Ureter (tissue), 1 donor: ENCODE measurements around the gene C2orf76. TPM values are rescaled to one million over a fixed set of nuclear protein-coding genes. Genes with fewer than 3 reads are reported as not detected.

Experiments
- DNase-seq: peaks from one replicate; pipeline ENCODE4 v3.0.0-alpha.2; 2020; ENCODE audit warnings: low spot score
- total RNA-seq: library from RNA; stranded (reverse); gene quantifications from one replicate; pipeline ENCODE4 v1.2.4, GENCODE V29; 2023
- donor health status: DM: yes; HTN: yes; CAD: no.

The C2orf76 gene
- total RNA-seq, 1 donor from 2014 or later = 14.3 TPM

GRCh38 chr2:119338272-119338671 lies 28.4 kb downstream of the C2orf76 start:
- no peak for DNase-seq

DNA sequence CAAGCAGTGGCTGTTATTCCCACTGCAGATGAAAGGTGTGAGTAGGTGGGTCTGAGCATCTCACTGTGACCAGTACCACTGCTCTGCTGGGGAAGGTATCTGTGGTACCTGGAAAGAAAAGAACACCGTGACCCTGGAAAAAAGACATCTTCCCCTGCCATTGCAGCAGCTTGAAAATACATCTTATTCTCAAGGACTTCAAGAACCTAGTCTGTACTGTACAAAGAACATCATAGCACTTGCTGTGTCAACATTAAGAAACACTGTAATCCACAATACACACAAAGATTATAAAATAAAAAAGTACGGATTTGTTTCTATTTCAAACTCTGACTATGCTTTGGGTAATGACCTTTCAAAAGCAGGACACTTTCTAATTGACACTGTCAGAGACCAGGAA lies 28.9 kb downstream of the C2orf76 start:
- no peak for DNase-seq

DNA sequence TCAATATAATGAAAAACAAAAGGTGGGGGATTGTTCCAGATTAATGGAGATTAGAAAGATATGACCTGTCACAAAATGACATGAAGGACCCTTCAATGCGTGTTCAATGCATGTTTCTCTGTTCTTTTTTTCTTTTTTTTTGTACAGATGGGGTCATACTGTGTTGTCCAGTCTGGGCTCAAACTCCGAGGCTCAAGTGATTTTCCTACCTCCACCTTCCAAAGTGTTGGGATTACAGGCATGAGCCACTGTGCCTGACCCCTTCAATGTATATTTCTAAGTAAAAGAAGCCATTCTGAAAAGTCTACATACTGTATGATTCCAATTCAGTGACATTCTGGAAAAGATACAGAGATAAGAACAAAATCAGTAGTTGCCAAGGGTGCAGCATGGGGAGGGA lies 32.8 kb downstream of the C2orf76 start:
- no peak for DNase-seq

- no peak for DNase-seq
Measured at GRCh38 chr2:119333360-119333759, 33.3 kb downstream of the C2orf76 start.

DNA sequence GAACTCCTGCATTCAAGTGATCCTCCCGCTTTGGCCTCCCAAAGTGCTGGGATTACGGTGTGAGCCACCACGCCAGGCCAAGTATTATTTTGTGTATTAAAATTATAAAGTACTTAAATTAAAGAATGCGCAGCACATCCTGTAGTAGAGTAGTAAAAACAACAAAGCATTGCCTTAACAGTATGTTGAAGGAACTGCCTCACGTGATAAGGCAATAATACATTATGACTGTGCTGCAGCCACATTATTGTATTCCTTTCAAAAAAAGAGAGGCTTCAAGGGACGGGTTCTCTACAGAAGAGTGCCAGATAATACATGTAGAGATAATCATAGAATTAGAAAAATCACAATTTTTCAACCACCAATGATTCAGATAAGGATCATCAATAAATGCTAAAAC lies 33.7 kb downstream of the C2orf76 start:
- no peak for DNase-seq

- no peak for DNase-seq
Measured at GRCh38 chr2:119327431-119327830, 39.2 kb downstream of the C2orf76 start.

GRCh38 chr2:119326938-119327337 lies 39.7 kb downstream of the C2orf76 start:
- no peak for DNase-seq

DNA sequence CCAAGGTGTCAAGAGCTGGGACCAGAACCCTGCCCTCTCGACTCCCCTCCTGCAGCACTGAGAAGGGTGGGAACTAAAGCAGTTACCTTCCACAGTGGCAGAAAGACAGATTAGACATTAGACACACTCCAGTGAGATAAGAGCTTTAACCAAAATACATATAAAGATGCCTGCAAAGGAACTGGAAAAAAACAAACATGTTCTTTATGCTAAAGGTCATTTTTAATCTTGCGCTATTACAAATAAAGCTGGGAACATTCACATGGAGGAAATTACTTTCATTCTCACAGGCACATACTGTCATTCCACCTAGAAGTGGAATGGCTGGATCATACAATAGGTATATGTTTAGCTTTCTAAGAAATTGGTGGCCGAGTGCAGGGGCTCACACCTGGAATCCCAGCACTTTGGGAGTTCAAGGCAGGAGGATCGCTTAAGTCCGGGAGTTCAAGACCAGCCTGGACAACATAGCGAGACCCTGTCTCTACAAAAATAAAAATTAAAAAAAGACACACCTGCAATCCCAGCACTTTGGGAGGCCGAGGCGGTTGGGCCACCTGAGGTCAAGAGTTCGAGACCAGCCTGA lies 41.9 kb downstream of the C2orf76 start:
- DNase-seq = no peak

GRCh38 chr2:119323459-119323858 lies 43.2 kb downstream of the C2orf76 start:
- no peak for DNase-seq

DNA sequence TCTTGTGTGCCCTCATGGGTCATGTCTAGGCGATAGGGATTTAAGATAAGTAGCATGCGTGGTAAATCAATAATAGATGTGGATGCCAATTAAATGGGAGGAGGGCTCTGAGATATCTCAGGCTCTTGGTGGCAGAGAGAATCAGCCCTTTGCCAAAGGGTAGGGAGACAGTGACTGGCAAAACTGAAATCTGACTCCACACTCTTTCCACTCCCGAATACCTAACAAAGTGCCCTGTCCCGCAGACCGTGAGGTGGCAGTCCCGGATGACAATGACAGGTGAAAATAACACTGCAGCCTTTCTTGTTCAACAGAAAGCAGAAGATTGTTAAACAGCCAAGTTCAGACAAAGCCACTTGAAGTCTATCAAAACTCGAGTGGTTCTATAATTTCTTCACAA lies 47.0 kb downstream of the C2orf76 start:
- DNase-seq = no peak

DNA sequence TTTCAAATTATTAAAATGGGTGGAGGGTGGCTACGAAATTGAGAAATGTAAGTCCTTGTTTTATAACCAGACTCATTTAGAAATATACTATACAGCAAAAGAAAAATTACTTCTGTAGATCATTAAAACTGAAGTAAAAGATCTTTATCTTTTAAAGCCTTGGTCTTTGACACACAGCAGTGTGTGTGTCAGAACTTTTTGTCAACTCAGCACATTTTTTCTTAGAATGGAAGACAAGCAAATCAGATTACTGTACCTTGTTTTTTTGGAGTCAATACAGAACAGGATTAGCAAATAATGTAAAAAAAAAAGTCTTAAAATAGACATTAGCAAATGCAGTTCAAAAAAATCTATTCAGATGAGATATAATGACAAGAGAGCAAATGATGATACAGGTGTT lies 49.1 kb downstream of the C2orf76 start:
- no peak for DNase-seq

- no peak for DNase-seq
Measured at GRCh38 chr2:119316066-119316465, 50.6 kb downstream of the C2orf76 start.

DNA sequence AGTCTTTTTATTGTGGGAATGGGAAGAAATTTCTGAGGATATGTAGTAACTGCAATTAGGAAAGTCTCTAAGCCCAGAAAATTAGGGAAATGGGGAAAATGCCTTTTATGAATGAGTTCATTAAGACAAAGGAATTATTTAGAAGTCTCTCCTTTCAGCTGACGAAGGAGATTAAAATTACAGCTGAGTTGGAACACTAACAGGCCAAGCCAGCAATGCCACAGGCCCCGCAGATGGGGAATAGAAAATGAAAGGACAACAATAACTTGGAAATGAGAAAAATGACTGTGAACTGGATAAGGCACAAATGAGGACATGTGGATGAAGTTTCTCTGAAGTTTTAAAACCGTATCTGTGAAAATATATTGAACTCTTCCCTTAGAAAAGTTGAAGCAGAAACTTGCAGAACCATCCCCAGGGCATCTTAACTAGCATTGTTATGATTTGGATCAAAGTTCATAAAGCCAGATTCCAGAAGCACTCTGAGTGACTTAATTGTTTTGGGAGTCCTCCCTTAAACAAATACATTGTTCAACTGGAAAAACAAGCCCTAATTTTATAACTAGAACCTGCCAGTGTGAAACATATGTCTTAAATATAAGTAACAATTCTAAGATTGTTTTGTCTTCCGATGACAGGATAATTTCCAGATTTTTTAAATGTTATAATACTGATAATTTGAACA lies 51.3 kb downstream of the C2orf76 start:
- no peak for DNase-seq

DNA sequence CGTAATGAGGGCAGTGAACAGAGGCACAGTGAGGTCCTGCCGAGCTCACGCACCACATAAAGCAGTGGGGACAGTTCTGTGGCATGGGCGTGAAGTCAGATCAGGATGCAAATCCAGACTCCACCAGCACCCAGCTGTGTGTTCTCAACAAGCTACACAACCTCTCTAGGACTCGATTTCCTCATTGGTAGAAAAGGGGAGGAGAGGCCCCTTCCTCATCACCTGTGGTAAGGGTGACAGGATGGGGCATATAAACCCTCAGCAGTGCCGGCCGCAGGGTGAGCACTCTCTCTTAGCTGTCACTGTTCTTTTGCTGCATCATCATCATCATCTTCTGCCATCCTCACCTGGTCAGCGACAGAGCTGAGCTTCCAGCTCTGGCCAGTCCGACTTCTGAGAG lies 54.8 kb downstream of the C2orf76 start:
- DNase-seq = no peak

DNA sequence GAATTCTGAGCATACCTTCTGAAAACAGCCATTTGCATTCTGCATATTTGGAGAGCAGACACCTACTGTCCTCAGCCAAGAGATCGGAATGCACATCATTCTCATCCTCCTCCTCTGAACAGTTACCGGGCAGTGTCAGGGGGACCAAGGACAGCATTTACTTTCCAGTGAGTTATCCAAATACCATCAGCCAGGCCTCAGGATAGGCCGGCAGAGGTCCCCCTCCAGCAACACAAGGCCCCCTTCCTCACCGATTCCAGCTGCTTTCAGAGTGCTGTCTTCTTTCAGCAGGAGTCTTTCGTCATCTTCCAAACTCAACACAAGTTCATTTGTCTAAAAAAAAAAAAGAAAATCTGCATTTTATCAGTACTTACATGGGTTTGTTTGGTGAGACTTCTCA lies 55.3 kb downstream of the C2orf76 start:
- no peak for DNase-seq

- no peak for DNase-seq
Measured at GRCh38 chr2:119308793-119309330, 57.8 kb downstream of the C2orf76 start.

- DNase-seq = no peak
Measured at GRCh38 chr2:119307419-119308140, 59.1 kb downstream of the C2orf76 start.

DNA sequence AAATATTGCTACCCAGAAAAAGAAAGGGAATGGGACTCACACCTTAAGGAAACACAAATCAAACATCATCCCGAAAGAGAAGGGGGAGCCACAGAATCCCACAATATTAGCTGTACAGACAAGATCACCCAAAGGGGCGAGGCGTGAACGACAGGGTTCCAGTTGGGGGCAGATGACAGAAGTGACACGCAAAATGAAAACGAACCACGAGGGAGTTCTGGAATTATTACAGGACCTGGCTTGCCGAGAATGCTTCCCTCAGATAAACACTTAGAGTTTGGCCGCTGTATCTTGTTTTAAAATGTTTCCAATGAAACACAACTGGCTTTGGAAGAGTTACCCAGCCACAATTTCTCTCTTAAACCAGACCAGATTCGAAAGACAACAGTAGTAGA lies 60.4 kb downstream of the C2orf76 start:
- DNase-seq = no peak

DNA sequence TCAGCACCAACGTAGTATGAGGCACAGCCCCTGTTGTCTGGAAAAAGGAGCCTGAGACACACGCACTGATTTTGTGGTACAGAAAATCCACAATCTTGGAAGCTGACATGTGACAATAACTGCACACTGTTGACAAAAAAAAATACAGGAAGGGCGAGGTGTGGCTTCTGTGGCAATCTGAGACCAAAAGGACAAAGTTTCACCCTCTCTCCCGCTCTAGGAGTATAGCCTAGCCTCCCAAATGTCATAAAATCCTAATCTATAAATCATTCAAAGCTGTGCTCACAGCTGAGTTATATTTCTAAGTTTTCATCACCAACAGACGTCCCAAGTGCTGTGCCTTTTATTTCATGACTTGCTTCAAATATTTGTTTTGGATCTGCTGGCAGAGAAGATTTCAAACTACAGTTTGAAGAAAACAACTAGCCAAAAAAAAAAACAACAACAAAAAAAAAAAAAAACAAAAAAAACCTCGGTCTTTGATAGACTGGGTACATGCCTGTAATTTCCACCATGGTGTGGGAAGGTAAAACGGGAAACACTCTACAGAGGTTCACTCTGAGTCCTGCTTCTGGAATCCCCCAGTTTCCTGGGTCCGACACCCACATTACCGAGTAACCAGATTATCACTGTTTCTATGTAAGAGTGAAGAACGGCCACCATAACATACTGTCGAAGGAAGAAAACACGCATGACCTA lies 61.0 kb downstream of the C2orf76 start:
- DNase-seq = no peak

GRCh38 chr2:119304847-119305246 lies 61.8 kb downstream of the C2orf76 start:
- DNase-seq = no peak

GRCh38 chr2:119301413-119301812 lies 65.2 kb downstream of the C2orf76 start:
- no peak for DNase-seq

- DNase-seq = no peak
Measured at GRCh38 chr2:119295688-119296375, 70.8 kb downstream of the C2orf76 start.
